ENCODE results near the gene ST7.

- TF ChIP-seq POLR2A (IDR thresholded peaks at IDR 0.05) (no peak), CTCF (IDR thresholded peaks at IDR 0.05) (no peak)
Observed at GRCh38 chr7:117066668-117067067, 113.4 kb downstream of the ST7 start.
